Activated CD4-positive, alpha-beta T cell treated with anti-CD3 and anti-CD28 coated beads, Interleukin-2, amount 50 U/mL, for 4 hours (primary cell): ENCODE results near the gene LETM1.
"Not testable (repeated sequence)": the region's sequence is repeated elsewhere in the genome, so short reads cannot be mapped to it uniquely, and the experiment has no call there.

Source experiments
- DNase-seq, 2 experiments: peaks; one replicate each; pipeline ENCODE4 v3.0.0-alpha.2; 2020

LETM1 gene

GRCh38 chr4:1851160-1851559 is 4.8 kb downstream of the LETM1 start:
- no peak for DNase-seq

- no peak for DNase-seq
These were observed 5.7 kb downstream of the LETM1 start for GRCh38 chr4:1850276-1850675.

DNA sequence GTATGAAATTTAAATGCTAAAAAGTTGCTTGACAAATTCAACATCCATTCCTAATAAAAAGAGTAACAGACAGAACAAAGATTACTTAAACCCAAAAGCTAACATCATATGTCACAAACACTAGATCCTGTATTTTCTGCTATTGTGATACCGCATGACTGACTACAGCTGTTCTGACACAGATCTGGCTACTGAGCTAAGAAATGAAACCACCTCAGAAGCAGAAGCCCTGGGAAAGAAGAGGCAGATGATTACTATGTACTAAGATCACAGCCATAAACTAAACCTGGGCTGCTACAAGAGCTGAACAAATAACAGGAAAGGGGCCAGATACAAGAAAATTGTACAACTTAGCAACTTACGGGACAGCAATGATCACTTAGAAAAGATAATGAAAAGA is 9.4 kb downstream of the LETM1 start:
- DNase-seq: no peak

DNA sequence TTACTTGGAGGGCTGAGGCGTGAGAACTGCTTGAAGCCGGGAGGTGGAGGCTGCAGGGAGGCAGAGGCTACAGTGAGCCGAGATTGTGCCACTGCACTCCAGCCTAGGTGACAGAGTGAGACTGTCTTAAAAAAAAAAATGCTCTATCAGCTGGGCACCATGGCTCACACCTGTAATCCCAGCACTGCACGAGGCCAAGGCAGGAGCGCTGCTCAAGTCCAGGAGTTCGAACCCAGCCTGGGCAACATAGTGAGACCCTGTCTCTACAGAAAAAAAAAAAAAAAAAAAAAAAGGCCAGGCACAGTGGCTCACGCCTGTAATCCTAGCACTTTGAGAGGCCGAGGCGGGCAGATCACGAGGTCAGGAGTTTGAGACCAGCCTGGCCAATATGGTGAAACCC is 11.3 kb downstream of the LETM1 start:
- not testable (repeated sequence) for DNase-seq

DNA sequence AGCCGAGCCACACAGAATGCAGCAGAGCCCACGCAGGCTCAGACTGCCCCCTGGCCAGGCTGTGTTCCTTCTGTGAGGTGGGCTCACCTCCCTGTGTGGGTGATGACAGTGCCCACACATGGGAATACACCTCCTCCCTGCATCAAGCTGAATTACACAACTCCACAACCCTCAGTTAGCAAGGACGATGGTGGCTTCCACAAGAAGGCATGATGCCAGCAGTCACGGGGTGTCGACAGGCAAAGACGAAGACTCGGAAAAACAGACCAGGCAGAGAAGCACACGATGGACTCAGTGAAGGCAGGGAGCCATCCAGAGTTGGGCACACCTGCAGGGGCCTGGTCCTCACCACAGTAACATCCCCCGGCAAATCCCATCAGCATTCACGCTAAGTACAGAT is 12.1 kb downstream of the LETM1 start:
- DNase-seq: no peak

DNA sequence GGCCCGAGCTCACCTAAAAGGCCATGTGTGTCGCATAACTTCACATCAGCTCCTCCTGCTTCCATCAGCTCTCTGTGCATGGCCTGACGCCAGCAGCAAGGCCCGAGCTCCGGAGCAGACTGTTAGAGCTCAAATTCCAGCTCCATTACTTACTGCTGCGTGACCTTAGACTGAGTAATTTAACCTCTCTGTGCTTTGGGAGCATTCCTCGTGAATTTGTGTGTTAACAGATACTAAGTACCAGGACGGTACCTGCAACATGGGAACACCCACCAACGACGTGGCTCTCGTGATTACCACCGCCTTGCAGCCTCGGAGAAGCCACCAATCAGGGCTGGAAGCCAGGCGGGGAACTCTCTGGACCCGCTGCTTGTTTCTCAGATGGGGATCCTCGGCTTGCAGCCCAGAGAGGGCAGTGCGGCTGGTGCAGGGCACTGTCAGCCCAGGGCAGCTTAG is 12.9 kb downstream of the LETM1 start:
- DNase-seq: no peak

GRCh38 chr4:1842339-1842895 is 13.5 kb downstream of the LETM1 start:
- DNase-seq: no peak

GRCh38 chr4:1841887-1842210 is 14.1 kb downstream of the LETM1 start:
- DNase-seq: no peak

GRCh38 chr4:1841201-1841886 is 14.6 kb downstream of the LETM1 start:
- no peak for DNase-seq

GRCh38 chr4:1839282-1839681 is 16.7 kb downstream of the LETM1 start:
- no peak for DNase-seq

DNA sequence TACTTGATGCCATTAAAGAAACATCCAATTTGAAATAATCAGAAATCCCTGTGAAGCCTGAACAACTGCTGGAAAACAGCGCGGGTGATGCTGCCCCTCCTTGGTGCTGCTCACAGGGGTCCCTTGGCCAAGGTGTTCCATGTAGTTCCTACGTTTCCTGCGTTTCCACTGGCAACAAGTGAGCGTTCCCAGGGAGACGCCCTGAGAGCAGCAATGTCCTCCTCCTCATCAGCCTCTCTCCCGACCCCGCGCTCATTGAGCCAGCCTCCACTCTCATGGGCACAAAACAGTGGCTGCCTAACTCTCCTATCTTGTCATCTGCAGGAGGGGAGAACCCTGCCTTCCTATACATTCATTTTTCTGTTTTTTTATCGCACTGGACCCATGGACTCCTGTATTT is 18.9 kb downstream of the LETM1 start:
- DNase-seq: no peak

GRCh38 chr4:1836650-1837049 is 19.3 kb downstream of the LETM1 start:
- DNase-seq: no peak

DNA sequence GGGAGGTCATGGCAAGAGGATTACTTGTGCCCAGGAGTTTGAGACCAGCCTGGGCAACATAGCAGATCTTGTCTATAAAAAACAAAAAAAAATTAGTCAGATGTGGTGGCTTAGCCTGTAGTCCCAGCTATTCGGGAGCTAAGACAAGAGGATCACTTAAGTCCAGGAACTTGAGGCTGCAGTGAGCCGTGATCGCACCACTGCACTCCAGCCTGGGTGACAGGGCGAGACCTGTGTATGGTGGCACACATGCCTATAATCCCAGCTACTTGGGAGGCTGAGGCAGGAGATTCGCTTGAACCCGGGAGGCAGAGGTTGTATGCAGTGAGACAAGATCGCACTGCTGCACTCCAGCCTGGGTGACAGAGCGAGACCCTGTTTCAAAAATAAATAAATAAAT is 20.1 kb downstream of the LETM1 start:
- DNase-seq: not testable (repeated sequence)

GRCh38 chr4:1834047-1834775 is 21.7 kb downstream of the LETM1 start:
- no peak for DNase-seq

DNA sequence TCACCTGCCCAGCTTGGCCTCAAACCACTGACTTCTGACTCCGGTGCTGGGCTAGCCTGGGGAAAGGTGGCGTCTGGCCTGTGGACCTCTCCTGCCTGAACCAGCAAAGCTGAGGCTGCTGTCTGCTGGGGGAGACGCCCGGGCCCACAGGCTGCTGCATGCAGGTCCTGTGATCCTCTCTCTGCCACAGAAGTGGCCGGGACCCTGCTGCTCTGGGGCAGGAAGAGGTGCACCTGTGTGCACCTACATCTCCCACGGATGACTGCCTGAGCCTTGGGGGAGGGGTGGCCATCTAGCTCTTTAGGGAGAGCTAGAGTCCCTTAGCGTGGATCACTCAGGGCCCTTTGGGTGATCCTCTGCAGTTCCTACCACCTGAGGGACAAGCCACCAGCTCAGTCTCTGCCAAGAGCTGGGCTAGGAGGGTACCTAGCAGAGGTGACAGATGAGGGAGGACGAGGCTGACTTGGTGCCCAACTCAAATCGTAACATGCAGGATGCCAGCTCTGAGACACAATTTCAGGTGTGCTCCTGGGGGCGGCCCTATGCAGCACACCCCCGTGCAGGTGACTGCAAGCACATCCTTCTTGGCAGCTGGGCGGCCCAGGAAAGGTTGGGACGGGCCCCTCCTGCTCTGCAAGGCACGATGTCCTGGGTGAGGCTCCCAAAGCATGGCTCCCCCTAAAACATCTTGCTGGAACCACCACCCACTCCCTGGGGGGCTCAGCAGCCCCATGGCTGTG is 22.5 kb downstream of the LETM1 start:
- no peak for DNase-seq

- DNase-seq: no peak
These were observed 23.3 kb downstream of the LETM1 start for GRCh38 chr4:1832690-1833089.

DNA sequence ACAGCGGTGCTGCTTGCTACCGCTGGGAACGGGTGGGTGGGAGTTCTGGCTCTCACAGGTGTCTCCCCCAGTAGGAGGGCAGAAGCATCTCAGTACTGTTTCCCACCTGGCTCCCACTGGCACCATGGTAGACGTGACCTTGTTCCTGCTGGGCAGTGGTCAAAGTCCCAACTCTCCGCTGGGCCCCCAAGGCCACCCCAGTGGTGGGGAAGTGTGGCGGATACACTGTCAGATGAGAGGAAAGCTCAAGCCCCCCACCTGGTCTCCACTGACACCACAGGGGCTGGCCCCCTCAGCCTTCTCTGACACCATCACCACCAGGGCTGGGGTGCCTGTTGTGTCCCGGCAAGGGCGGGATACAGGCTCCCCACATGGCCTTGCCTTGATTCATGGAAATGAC is 24.6 kb downstream of the LETM1 start:
- DNase-seq: no peak

GRCh38 chr4:1830642-1831228 is 25.2 kb downstream of the LETM1 start:
- DNase-seq: no peak

DNA sequence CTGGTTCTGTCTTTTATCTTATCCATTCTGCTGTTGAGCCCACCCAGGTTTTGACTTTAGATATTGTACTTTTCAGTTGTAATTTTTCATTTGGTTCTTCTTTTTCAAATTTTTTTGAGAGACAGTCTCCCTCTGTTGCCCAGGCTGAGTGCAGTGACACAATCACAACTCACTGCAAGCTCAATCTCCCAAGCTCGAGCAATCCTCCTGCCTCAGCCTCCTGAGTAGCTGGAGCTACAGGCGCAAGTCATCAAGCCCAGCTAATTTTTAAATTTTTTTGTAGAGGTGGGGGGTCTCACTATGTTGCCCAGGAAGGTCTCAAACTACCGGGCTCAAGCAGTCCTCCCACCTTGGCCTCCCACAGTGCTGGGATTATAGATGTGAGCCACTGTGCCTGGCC is 25.7 kb downstream of the LETM1 start:
- DNase-seq: no peak

DNA sequence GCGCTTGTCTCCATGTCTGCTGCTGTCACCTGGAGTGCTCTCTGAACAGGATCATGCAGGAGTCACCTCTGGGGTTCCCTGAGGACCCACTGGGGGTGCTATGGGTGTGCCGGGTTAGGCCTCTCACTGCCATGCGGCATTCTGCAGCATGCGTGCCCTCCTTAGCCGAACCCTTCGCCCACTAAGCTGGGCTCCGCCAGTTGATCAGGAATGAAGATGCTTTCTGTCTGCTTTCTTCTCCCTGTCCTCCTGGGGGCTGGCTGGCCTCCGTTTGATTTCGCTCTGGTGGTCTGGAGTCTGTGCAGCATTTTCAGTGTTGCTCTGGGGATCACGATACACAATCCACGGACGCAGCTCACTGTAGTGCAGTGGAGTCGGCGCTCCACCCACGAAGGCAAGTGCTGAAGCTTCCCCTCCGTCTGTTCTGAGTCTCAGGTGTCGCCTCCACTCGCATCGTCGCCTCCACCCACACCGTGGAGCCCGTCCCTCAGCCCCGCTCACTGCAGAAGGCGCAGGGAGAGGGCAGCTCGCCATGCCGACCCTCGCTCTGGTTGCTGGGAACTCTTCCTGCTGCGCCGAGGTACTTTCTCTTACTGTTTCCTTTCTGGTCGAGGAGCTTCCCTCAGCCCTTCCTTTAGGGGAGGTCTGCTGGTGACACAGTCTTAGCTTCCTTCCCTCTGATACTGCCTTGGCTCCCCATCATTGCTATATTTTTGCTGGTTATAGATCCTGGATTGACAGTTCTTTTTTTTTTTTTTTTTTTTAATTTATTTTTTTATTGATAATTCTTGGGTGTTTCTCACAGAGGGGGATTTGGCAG is 29.2 kb downstream of the LETM1 start:
- no peak for DNase-seq

GRCh38 chr4:1825326-1825725 is 30.6 kb downstream of the LETM1 start:
- DNase-seq: no peak

DNA sequence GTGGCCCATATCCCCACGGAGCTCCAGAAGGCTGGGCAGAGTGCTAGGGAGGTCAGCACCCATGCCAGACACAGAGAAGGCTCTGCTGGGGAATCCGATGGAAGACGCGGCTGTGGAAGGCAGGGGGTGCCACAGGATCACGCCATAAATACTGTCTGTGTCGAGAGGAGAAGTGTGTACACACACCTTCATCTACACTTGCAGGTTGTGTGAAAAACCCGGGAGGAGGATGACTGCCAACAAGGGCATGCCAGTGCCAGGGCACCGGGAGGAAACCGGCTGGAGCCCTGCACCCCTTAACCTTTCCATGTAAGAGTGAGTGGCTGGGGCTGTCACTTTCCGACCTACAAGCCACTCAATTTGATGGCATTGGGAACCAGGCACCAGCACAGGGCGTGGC is 31.2 kb downstream of the LETM1 start:
- no peak for DNase-seq

DNA sequence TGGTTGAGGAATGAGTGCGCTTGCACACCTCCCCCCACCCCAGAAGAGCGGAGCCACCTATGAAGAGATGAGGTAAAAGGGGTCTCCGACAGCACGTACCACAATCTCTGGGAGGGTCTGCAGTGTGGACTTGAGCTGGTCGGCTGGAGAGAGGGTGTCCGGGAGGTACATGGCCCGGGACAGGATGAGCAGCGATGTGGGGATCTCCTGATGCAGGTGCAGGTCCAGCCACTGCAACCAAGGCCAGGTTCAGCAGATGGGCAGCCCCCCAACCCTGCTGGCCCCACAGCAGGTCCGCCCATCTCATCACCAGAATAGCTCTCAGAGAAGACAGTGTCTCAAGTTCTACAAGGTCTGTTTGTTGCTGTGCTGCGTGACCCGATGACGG is 32.4 kb downstream of the LETM1 start:
- no peak for DNase-seq
